ENCODE results near the gene QRFP. TPM values are rescaled to one million over a fixed set of nuclear protein-coding genes. Genes with fewer than 3 reads are reported as not detected.
"Not testable (repeated sequence)": the region's sequence is repeated elsewhere in the genome, so short reads cannot be mapped to it uniquely, and the experiment has no call there.

Gene QRFP
- polyA plus RNA-seq, 2 of the 4 experiments (the other 2 are of a cell fraction) = not detected

GRCh38 chr9:130849356-130849755, 47.3 kb downstream of the QRFP start:
- CTCF ChIA-PET = interaction anchor here (1.1 to 28.2 kb wide), 2 partner anchors 15 to 19 kb away, joined by 3 to 397 read pairs; no protein-coding TSS in a partner anchor
- TF ChIP-seq ZSCAN20 (CRISPR knock-in tag; IDR thresholded peaks at IDR 0.05) = no peak
- no peak for TF ChIP-seq RCOR1 (IDR thresholded peaks at IDR 0.05; ENCODE audit: low read depth, low read length)
- no peak for TF ChIP-seq ESRRA (IDR thresholded peaks at IDR 0.05; ENCODE audit: borderline replicate concordance, low read length)
- no peak for TF ChIP-seq ZFP36 (IDR thresholded peaks at IDR 0.05; ENCODE audit: borderline replicate concordance, partially characterized antibody)
- no peak for TF ChIP-seq ZNF302 (CRISPR knock-in tag; IDR thresholded peaks at IDR 0.05)
- no peak for TF ChIP-seq ATOH8 (CRISPR knock-in tag; IDR thresholded peaks at IDR 0.05; ENCODE audit: low read depth)
- no peak for TF ChIP-seq TP53 (CRISPR knock-in tag; IDR thresholded peaks at IDR 0.05)
- no peak for TF ChIP-seq BCL3 (IDR thresholded peaks at IDR 0.05)
- TF ChIP-seq HDAC2 (IDR thresholded peaks at IDR 0.05) = no peak
- TF ChIP-seq MAZ (IDR thresholded peaks at IDR 0.05; ENCODE audit: borderline replicate concordance, low read depth, low read length) = no peak
- TF ChIP-seq FOSL2 (IDR thresholded peaks at IDR 0.05) = no peak
- TF ChIP-seq FOSL2 (CRISPR knock-in tag; IDR thresholded peaks at IDR 0.05) = no peak
- TF ChIP-seq SMC3 (IDR thresholded peaks at IDR 0.05) = no peak
- no peak for TF ChIP-seq FOSB (CRISPR knock-in tag; IDR thresholded peaks at IDR 0.05)
- TF ChIP-seq EP300 (IDR thresholded peaks at IDR 0.05) = no peak
- TF ChIP-seq SREBF2 (IDR thresholded peaks at IDR 0.05) = no peak
- no peak for TF ChIP-seq CBX2 (IDR thresholded peaks at IDR 0.05; ENCODE audit: borderline replicate concordance, low read depth)
- no peak for TF ChIP-seq POLR2A (IDR thresholded peaks at IDR 0.05; ENCODE audit: low read length)
- TF ChIP-seq BHLHE40 (IDR thresholded peaks at IDR 0.05; ENCODE audit: low read depth, low read length) = no peak
- TF ChIP-seq KDM1A (IDR thresholded peaks at IDR 0.05; ENCODE audit: low read depth) = no peak
- Histone ChIP-seq H3K4me3 (no peak overlapping the region), H3K4me1 (peaks cover 54% of the 10 kb centered on the region), H3K27ac (peak overlapping the region in 1 of 2 experiments; percentile 61; a peak in 2 of 6 replicates), H3K9me3 (no peaks in the 10 kb centered on the region), H3K4me2 (no peak overlapping the region)
- DNase-seq (ENCODE audit: low read depth in 1 of 2, low spot score in 1 of 2) = no peak
- 93% methylated on average over 9 of the region's 9 CpGs for WGBS (ENCODE audit: missing lambda C conversion rate)
- ATAC-seq = no peak
- no peak for FAIRE-seq
- POLR2A ChIA-PET = no interaction called here

GRCh38 chr9:130848514-130848913, 48.1 kb downstream of the QRFP start:
- ATAC-seq; H3K9me3 ChIP-seq; H3K4me3 ChIP-seq; DNase-seq (ENCODE audit: low read depth in 1 of 2, low spot score in 1 of 2); POLR2A ChIA-PET; FAIRE-seq: not testable (repeated sequence)
- H3K27ac ChIP-seq = peak overlapping the region; percentile 91 to 93
- H3K4me1 ChIP-seq = peaks cover 63% of the 10 kb centered on the region
- CTCF ChIA-PET = interaction anchor here (0.6 to 28.2 kb wide), 6 partner anchors 16 to 147 kb away, joined by 3 to 397 read pairs (median 3); no protein-coding TSS in a partner anchor
- WGBS (ENCODE audit: missing lambda C conversion rate) = 94% methylated on average over 8 of the region's 8 CpGs
- peak overlapping the region; percentile 99 for H3K4me2 ChIP-seq

- Histone ChIP-seq H3K27ac (peak overlapping the region; percentile 91 to 93), H3K4me3 (peak overlapping the region; percentile 35; the same call in 2 of the 3 replicates), H3K4me1 (peaks cover 72% of the 10 kb centered on the region), H3K4me2 (peak overlapping the region; percentile 99), H3K9me3 (no peaks in the 10 kb centered on the region)
- ChIA-PET CTCF (interaction anchor here (0.7 to 28.2 kb wide), 8 partner anchors 17 to 150 kb away, joined by 3 to 397 read pairs (median 6); no protein-coding TSS in a partner anchor), POLR2A (interaction anchor here (1.6 to 2.3 kb wide), 2 partner anchors 12 to 154 kb away, joined by 4 to 10 read pairs; partner anchors contain the start of genes ABL1 and EXOSC2)
- FAIRE-seq (no peak), DNase-seq (ENCODE audit: low read depth in 1 of 2, low spot score in 1 of 2) (peak; percentile 87 to 90), ATAC-seq (peak; percentile 79 to 81)
- WGBS (ENCODE audit: missing lambda C conversion rate) = 8% methylated on average over 13 of the region's 13 CpGs
- TF ChIP-seq ZC3H11A (IDR thresholded peaks at IDR 0.05) (no peak), HES2 (IDR thresholded peaks at IDR 0.05) (peak; percentile 76), NR3C1 (IDR thresholded peaks at IDR 0.05) (no peak), HOXB13 (CRISPR knock-in tag; IDR thresholded peaks at IDR 0.05; ENCODE audit: low read depth) (no peak), JUNB (IDR thresholded peaks at IDR 0.05) (peak; percentile 26; the same call in 1 of the 2 replicates), RNF2 (IDR thresholded peaks at IDR 0.05; ENCODE audit: borderline replicate concordance, low read depth) (no peak), SREBF2 (IDR thresholded peaks at IDR 0.05) (no peak), RFX5 (IDR thresholded peaks at IDR 0.05) (no peak), ZFP36 (IDR thresholded peaks at IDR 0.05; ENCODE audit: borderline replicate concordance, partially characterized antibody) (no peak), ELK1 (IDR thresholded peaks at IDR 0.05; ENCODE audit: low read depth, low read length) (no peak), TFCP2L1 (CRISPR knock-in tag; IDR thresholded peaks at IDR 0.05) (no peak), SMC3 (IDR thresholded peaks at IDR 0.05) (0 out of 3 replicates have a peak, but pooled peaks have one; percentile 12), EHMT2 (IDR thresholded peaks at IDR 0.05; ENCODE audit: low read depth) (no peak)
Observed at GRCh38 chr9:130847306-130848217, 49.0 kb downstream of the QRFP start.

All from A549 (cell line).